ENCODE data around the gene CDH12. TPM values are rescaled to one million over a fixed set of nuclear protein-coding genes. Genes with fewer than 3 reads are reported as not detected.

CDH12 gene
- total and polyA plus RNA-seq, 10 of the 15 experiments (the other 5 are each of a cell fraction or from before 2014, with no cell fraction given) = 0.03 to 0.16 TPM; not detected in 8

GRCh38 chr5:22050931-22051330 is 802.2 kb downstream of the CDH12 start:
- intact Hi-C loops (cut with micrococcal nuclease; ENCODE audit: unreplicated experiment) = no loop called here
- H3K9ac ChIP-seq (ENCODE audit: control insufficient read depth, insufficient read depth, low read length) = no peak overlapping the region
- no TSS peak for BruUV-seq (replicated peaks)
- ATAC-seq (no peak), DNase-seq (ENCODE audit: low read depth, low spot score) (no peak), FAIRE-seq (no peak)
- no peaks in the 10 kb centered on the region for H3K27me3 ChIP-seq (replicated peaks in 1 of 2; ENCODE audit: control insufficient read depth in 2 of 2, insufficient read depth in 2 of 2, low read length in 1 of 2)
- no peaks in the 10 kb centered on the region for H3K4me1 ChIP-seq (ENCODE audit: control insufficient read depth, insufficient read depth, low read length)
- H3K79me2 ChIP-seq (ENCODE audit: control insufficient read depth, insufficient read depth, low read length) = no peaks in the 10 kb centered on the region
- CTCF ChIA-PET = no interaction called here
- no peaks in the 10 kb centered on the region for H3K9me3 ChIP-seq (replicated peaks; ENCODE audit: control insufficient read depth, insufficient read depth, low read length)
- SMC1A ChIA-PET (ENCODE audit: uncharacterized antibody, unreplicated experiment) = no interaction called here
- no peak overlapping the region for H3K4me2 ChIP-seq (ENCODE audit: control insufficient read depth, insufficient read depth)
- 2% methylated on average over 2 of the region's 2 CpGs for WGBS (ENCODE audit: insufficient coverage, insufficient replicate concordance, low lambda C conversion rate, missing lambda C conversion rate)
- no peak overlapping the region for H3K27ac ChIP-seq (ENCODE audit: control insufficient read depth, insufficient read depth)
- H4K20me1 ChIP-seq (ENCODE audit: control insufficient read depth, insufficient read depth) = no peaks in the 10 kb centered on the region
- in situ Hi-C loops (cut with MboI) = no loop called here
- no peak overlapping the region for H2AFZ ChIP-seq (ENCODE audit: control insufficient read depth, low read depth, low read length)
- POLR2A ChIA-PET = no interaction called here
- H3K4me3 ChIP-seq = no peak overlapping the region
- H3K36me3 ChIP-seq (ENCODE audit: control insufficient read depth in 2 of 2, insufficient read depth in 2 of 2, low read length in 1 of 2) = no peaks in the 10 kb centered on the region
- RAD21 ChIA-PET (ENCODE audit: unreplicated experiment) = no interaction called here
- TF ChIP-seq BHLHE40 (IDR thresholded peaks at IDR 0.05; ENCODE audit: borderline replicate concordance in 1 of 2, low read depth in 2 of 2, low read length in 1 of 2) (no peak), PBX3 (IDR thresholded peaks at IDR 0.05; ENCODE audit: insufficient replicate concordance, low read depth, low read length) (no peak), ZBED1 (IDR thresholded peaks at IDR 0.05; ENCODE audit: borderline replicate concordance) (no peak), FOS (IDR thresholded peaks at IDR 0.05; ENCODE audit: borderline replicate concordance, extremely low read depth, insufficient read length) (no peak), BCLAF1 (IDR thresholded peaks at IDR 0.05) (no peak), BCL3 (IDR thresholded peaks at IDR 0.05; ENCODE audit: borderline replicate concordance, insufficient read depth, low read depth, low read length, poor library complexity, severe bottlenecking) (no peak), RCOR1 (conservative IDR thresholded peaks at IDR 0.05; ENCODE audit: low read depth, low read length) (no peak), REST (IDR thresholded peaks at IDR 0.05; ENCODE audit: low read depth, low read length) (no peak), POLR2AphosphoS5 (IDR thresholded peaks at IDR 0.05; ENCODE audit: low read length) (no peak), ESRRA (IDR thresholded peaks at IDR 0.05; ENCODE audit: low read length) (no peak)
- TF ChIP-seq, protein P1, sequence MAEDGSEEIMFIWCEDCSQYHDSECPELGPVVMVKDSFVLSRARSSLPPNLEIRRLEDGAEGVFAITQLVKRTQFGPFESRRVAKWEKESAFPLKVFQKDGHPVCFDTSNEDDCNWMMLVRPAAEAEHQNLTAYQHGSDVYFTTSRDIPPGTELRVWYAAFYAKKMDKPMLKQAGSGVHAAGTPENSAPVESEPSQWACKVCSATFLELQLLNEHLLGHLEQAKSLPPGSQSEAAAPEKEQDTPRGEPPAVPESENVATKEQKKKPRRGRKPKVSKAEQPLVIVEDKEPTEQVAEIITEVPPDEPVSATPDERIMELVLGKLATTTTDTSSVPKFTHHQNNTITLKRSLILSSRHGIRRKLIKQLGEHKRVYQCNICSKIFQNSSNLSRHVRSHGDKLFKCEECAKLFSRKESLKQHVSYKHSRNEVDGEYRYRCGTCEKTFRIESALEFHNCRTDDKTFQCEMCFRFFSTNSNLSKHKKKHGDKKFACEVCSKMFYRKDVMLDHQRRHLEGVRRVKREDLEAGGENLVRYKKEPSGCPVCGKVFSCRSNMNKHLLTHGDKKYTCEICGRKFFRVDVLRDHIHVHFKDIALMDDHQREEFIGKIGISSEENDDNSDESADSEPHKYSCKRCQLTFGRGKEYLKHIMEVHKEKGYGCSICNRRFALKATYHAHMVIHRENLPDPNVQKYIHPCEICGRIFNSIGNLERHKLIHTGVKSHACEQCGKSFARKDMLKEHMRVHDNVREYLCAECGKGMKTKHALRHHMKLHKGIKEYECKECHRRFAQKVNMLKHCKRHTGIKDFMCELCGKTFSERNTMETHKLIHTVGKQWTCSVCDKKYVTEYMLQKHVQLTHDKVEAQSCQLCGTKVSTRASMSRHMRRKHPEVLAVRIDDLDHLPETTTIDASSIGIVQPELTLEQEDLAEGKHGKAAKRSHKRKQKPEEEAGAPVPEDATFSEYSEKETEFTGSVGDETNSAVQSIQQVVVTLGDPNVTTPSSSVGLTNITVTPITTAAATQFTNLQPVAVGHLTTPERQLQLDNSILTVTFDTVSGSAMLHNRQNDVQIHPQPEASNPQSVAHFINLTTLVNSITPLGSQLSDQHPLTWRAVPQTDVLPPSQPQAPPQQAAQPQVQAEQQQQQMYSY (CRISPR knock-in tag; IDR thresholded peaks at IDR 0.05) = no peak

Measured in GM12878 (cell line).